Measurements from ENCODE around the gene PARD3B. TPM values are rescaled to one million over a fixed set of nuclear protein-coding genes. Genes with fewer than 3 reads are reported as not detected.

Gene PARD3B
- polyA plus RNA-seq, 10 donors: 6.5 to 10.2 (median 7.4) TPM

GRCh38 chr2:204696124-204696523 lies 150.8 kb downstream of the PARD3B start:
- no peak for DNase-seq

DNA sequence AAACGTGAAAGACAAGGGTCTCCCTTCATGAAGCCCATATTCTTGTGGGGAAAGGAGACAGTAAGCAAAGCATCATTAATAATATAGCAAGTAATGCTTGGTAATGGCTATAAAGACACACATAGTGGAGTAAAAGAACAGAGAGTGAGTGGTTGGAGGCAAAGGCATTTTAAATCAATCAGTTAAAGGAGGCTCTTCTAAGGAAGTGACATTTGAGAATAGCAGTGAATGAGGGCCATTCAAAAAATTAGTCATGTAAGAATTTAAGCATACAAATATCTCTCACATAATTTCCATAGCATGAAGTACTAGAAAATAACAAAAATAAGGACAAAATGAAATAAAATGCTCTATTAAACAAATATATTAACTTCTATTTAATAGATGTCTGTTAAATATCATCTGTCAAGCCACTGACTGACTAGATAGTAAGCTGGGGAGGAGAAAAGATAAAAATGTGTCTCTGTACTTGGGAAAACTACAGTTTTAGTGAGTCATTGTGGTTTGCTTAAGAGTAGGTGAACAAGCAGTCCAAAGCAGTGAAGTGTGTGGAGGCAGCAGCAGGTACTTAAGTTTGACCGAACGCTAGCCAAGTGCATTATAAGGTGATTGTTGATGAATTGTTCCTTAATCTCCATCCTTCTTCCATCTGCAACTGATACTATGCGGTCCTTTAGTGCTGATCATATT lies 160.1 kb downstream of the PARD3B start:
- no peak for DNase-seq

- DNase-seq: no peak
Measured at GRCh38 chr2:204706939-204707338, 161.7 kb downstream of the PARD3B start.

- DNase-seq: no peak
Measured at GRCh38 chr2:204713211-204713610, 167.9 kb downstream of the PARD3B start.

GRCh38 chr2:204715361-204715760 lies 170.1 kb downstream of the PARD3B start:
- peak in 2 of 3 donors; percentile 38 to 51 for DNase-seq

DNA sequence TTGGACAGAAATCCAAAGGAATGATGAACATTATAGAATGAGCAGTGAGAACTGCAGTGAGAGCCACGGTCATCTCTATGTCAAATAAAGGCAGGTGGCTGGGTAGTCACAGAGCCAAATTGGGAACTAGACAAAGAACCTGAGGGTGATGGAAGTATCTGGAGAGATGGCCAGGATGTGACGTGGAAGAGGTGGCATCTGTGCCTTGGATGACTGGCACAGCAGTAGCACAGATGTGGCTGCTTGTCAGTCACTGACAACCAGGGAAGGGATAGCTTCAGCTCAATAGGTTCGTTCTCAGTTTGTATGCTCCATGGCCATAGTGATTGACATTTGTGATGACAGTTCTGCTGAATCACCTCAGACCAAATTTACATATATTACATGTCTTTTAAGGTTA lies 172.3 kb downstream of the PARD3B start:
- no peak for DNase-seq

- DNase-seq: no peak
Measured at GRCh38 chr2:204718607-204719006, 173.3 kb downstream of the PARD3B start.

DNA sequence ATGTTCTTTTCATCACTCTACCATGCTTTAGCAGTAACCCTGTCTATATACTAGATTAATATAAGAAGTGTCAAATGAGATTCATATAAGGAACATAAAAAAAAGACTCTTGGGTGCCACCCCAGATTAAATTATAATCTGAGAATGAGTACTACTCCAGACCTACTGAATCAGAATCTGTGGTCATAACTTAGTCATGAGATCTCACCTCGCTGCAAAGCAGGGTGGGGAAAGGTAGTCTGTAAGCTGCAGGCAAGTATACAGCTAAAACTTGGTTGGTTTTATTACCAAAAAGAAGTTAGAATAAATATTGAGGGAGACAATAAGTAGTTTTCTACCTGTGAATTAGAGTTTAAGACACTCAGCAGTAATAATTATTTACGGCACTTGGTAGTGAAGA lies 175.6 kb downstream of the PARD3B start:
- DNase-seq: no peak

GRCh38 chr2:204722207-204722606 lies 176.9 kb downstream of the PARD3B start:
- peak in 2 of 3 donors; percentile 9 to 19 for DNase-seq

DNA sequence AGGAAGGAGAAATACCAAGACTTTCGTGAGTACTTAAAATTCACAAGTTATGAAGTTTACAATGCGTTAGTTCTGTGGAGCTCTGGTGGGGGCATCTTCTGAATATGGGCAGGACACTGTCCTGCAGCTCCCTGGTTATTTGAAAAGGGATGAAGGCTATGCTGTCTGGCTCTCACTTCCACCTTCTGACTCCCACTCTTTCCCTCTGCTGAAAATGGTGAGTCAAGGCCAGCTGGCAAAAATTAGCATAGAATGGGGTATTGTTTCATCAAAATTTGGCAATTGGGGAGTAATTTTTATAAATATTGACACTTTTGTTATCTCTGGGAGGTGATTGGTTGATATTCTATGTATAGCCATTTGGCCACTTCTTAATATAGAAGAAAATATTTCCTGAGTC lies 177.4 kb downstream of the PARD3B start:
- DNase-seq: no peak

DNA sequence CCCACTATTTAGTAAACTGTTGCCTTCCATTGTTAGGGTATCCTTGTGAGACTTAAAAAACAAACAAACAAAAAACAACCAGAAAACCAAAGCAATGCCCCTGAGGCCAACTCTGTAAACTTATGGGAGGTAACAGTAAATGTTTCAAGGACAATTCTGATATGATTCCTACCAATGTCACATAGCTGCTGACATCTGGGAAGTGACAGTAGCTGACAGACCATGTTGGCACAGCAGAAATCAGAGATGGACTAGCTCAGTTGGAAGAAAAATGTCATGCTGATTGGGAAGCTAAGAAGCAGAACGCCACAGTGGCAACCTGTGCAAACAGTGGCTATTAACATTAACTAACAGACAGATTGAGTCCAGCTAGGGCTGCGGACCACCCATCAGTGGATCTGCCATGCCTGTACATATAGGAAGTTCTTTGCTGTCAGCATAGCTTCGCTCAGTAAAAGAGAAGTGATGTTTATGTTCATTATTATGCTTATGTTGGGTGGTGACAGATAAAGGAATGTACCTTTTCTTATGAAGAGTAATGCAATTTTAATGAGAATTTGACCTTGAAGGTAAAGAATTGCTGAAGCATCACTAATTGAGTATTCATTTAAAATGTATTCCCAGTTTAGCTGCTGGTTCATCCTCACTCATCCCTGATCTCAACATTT lies 180.6 kb downstream of the PARD3B start:
- DNase-seq: no peak

- DNase-seq: no peak
Measured at GRCh38 chr2:204726831-204727230, 181.6 kb downstream of the PARD3B start.

DNA sequence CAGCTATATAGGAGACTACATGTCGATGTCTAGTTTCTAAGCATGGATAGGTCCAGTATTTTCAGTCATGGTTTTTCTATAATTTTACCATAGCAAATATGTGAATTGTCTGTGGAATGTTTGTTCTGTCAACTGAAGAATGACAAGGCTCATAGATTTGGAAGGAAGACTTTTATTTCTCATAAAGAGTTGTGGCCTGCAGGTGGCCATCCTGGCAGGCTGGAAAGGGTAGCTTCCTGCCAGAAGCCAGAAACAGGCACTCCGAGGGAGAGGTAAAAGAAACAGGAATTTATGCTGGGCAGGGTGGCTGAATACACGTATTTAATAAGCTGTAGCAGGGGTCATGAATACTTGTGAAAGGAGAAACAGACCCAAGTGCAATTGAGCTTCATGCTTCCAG lies 182.1 kb downstream of the PARD3B start:
- DNase-seq: no peak

GRCh38 chr2:204730603-204731002 lies 185.3 kb downstream of the PARD3B start:
- no peak for DNase-seq

DNA sequence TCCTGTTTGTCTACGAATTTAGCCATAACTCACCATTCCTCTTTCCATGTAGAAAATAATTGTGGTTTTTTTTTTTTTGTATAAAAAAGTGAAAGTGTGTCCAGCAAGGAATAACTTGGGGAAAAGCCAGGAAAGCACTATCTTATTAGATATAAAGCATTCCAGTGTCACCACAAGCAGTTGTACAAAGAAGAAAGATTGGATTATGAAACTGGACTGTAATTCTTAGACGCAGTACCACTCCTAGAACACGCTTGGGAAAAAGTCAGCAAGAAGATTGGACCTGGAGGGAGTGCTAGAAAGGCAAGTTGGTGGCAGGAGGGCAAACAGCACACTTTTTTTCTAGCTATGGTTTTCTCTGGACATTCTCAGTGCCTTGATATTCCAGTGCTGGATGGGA lies 186.7 kb downstream of the PARD3B start:
- no peak for DNase-seq

DNA sequence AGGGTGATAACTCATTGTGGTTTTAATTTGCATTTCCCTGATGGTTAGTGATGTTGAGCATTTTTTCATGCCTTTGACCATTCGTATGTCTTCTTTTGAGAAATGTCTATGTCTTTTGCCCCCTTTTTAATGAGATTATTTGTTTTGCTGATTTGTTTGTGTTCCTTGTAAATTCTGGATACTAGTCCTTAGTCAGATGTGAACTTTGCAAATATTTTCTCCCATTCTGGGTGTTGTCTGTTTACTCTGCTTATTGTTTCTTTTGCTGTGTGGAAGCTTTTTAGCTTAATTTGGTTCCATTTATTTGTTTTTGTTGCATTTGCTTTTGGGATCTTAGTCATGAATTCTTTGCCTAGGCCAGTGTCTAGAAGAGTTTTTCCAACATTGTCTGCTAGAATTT lies 192.0 kb downstream of the PARD3B start:
- no peak for DNase-seq

DNA sequence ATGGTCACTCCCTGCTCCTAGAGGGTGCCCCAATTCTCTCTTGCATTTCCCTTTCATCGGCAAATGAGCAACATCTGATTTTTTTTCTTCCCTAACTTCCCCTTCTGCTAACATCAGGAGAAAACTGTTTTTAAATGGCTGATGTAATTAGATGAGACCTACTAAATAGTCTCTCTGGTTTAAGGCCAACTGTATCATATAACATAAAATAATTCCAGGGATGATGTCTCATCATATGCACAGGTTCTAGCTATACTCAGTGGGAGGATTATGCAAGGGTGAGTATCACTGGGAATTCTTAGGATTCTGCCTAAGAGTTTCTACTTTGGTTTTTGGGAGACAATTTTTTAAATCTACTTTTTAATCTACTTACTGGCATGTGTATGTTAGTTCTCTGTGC lies 193.4 kb downstream of the PARD3B start:
- peak in 1 of 3 donors; percentile 13 for DNase-seq

GRCh38 chr2:204743393-204743960 lies 198.2 kb downstream of the PARD3B start:
- DNase-seq: no peak

DNA sequence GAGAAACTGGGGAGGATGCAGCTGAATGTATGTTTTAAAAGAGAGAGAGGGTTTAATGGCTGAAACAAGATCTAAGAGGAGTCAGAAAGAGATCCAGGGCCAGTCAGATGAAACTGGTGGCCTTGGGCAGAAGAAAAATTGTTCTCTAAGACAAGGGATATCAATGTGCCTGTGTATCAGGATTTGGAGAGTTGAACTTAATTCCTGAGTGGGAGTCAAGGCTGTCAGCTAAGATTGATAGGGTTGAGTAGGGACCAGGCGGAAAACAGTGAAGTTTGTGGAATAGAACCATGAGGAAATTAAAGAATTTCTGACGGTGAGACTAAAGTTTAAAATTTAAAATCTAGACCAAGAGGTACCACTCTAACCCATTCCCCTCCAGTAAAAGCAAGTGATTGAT lies 199.2 kb downstream of the PARD3B start:
- DNase-seq: no peak

DNA sequence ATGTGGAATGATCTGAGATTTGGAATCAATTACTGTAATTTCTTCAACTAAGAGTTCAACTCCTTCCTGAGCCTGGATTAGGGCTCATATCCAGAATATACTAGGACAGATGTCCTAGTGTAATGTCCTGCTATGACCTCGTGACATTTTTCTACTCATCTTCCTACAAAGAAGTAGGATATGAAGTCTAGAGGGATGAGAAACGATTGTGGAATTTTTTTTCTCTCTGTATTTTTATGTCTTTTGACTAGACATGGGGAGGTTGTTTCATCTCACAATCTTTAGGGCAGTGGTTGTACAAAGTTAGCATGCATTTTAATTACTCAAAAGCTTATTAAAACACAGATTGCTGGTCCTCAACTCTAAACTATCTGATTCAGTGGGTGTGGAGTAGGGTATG lies 203.0 kb downstream of the PARD3B start:
- DNase-seq: no peak

- peak in 1 of 3 donors; percentile 54 for DNase-seq
Measured at GRCh38 chr2:204749319-204749718, 204.0 kb downstream of the PARD3B start.

- DNase-seq: no peak
Measured at GRCh38 chr2:204750389-204750788, 205.1 kb downstream of the PARD3B start.

DNA sequence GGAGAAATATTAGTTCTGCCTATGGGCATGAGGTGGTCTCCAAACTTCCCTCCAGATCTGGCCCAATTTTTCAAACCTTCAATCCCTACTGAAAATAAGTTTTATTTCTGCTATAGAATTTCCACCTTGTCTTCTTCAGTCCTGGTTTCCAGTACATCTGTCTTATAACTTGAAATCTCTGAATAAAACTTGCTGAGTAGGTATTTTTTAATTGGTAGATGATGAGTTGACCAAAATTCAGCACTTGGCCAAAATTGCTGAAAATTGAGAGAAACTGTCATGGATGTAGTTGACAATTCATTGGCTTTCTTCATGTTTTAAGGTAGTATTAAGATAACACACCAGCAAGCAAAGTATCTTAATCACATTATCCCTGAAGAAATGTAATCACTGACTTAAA lies 206.2 kb downstream of the PARD3B start:
- no peak for DNase-seq
